Measurements from ENCODE around the gene EXOG. TPM values are rescaled to one million over a fixed set of nuclear protein-coding genes. Genes with fewer than 3 reads are reported as not detected.

EXOG gene
- total RNA-seq, 1 experiment from 2014 or later = 12.5 TPM

GRCh38 chr3:38549082-38549481 lies 52.9 kb downstream of the EXOG start:
- H3K4me1 ChIP-seq (ENCODE audit: control insufficient read depth, insufficient read depth, low read length) = no peaks in the 10 kb centered on the region

GRCh38 chr3:38549486-38549885 lies 53.3 kb downstream of the EXOG start:
- no peaks in the 10 kb centered on the region for H3K9me3 ChIP-seq (ENCODE audit: control insufficient read depth, insufficient read depth, low read depth, low read length)
- no TSS peak for BruUV-seq (replicated peaks)
- intact Hi-C loops (cut with micrococcal nuclease; ENCODE audit: unreplicated experiment) (no loop called here), in situ Hi-C loops (cut with HindIII; ENCODE audit: low pct_unique_long_range_greater_than_20kb, low sequenced_read_pairs) (no loop called here)
- no peak overlapping the region for H3K4me3 ChIP-seq (ENCODE audit: low read depth in 2 of 2, low read length in 2 of 2)
- ChIA-PET CTCF (no interaction called here), POLR2A (no interaction called here)
- no peaks in the 10 kb centered on the region for H3K36me3 ChIP-seq (ENCODE audit: control insufficient read depth, insufficient read depth, low read length)
- no peaks in the 10 kb centered on the region for H3K4me1 ChIP-seq (ENCODE audit: control insufficient read depth, insufficient read depth, low read length)
- H3K27ac ChIP-seq (ENCODE audit: low read length) = no peak overlapping the region
- no peak for ATAC-seq
- no peaks in the 10 kb centered on the region for H3K27me3 ChIP-seq (ENCODE audit: control insufficient read depth, insufficient read depth, low read length)
- TF ChIP-seq REST (IDR thresholded peaks at IDR 0.05; ENCODE audit: insufficient read depth in 1 of 2, low read depth in 2 of 2, low read length in 1 of 2) (no peak), TCF7L2 (IDR thresholded peaks at IDR 0.05; ENCODE audit: low read depth, low read length) (no peak)
- DNase-seq (ENCODE audit: low read depth, low spot score) = no peak

More at GRCh38 chr3:38549082-38549481, 52.9 kb downstream of the EXOG start:
- DNase-seq (ENCODE audit: low read depth, low spot score) (no peak), ATAC-seq (no peak)
- in situ Hi-C loops (cut with HindIII; ENCODE audit: low pct_unique_long_range_greater_than_20kb, low sequenced_read_pairs) = no loop called here
- ChIA-PET POLR2A (no interaction called here), CTCF (no interaction called here)
- intact Hi-C loops (cut with micrococcal nuclease; ENCODE audit: unreplicated experiment) = no loop called here
- Histone ChIP-seq H3K27me3 (ENCODE audit: control insufficient read depth, insufficient read depth, low read length) (no peaks in the 10 kb centered on the region), H3K36me3 (ENCODE audit: control insufficient read depth, insufficient read depth, low read length) (no peaks in the 10 kb centered on the region), H3K9me3 (ENCODE audit: control insufficient read depth, insufficient read depth, low read depth, low read length) (no peaks in the 10 kb centered on the region), H3K4me3 (ENCODE audit: low read depth in 2 of 2, low read length in 2 of 2) (no peak overlapping the region), H3K27ac (ENCODE audit: low read length) (no peak overlapping the region)
- BruUV-seq (replicated peaks) = no TSS peak
- no peak for TF ChIP-seq SIN3A (IDR thresholded peaks at IDR 0.05; ENCODE audit: borderline replicate concordance, insufficient read depth, low read depth, low read length)
- TF ChIP-seq POLR2AphosphoS5 (IDR thresholded peaks at IDR 0.05; ENCODE audit: low read depth, low read length) = no peak
- no peak for TF ChIP-seq CTCF (IDR thresholded peaks at IDR 0.05)
- TF ChIP-seq TCF7L2 (IDR thresholded peaks at IDR 0.05; ENCODE audit: low read depth, low read length) = no peak
- no peak for TF ChIP-seq REST (IDR thresholded peaks at IDR 0.05; ENCODE audit: insufficient read depth in 1 of 2, low read depth in 2 of 2, low read length in 1 of 2)
